GM12864 (cell line): ENCODE data around the gene TEX44.

Experiments used
- DNase-seq: peaks from one replicate; pipeline ENCODE4 v3.0.0-alpha.2; 2011; ENCODE audit warnings: low read depth
- H3K4me3 ChIP-seq: 2 replicates; pipeline ENCODE4 v1.5.1; 2011; ENCODE audit warnings: mild to moderate bottlenecking, low read depth, low read length, control low read depth
- TF ChIP-seq, protein P1 (sequence below): IDR thresholded peaks from 2 replicates; pipeline ENCODE4 v1.5.1; 2011; ENCODE audit warnings: low read depth, mild to moderate bottlenecking, moderate library complexity, low read length, control low read depth, inconsistent platforms; ENCODE audit errors: missing control alignments

TEX44 gene

DNA sequence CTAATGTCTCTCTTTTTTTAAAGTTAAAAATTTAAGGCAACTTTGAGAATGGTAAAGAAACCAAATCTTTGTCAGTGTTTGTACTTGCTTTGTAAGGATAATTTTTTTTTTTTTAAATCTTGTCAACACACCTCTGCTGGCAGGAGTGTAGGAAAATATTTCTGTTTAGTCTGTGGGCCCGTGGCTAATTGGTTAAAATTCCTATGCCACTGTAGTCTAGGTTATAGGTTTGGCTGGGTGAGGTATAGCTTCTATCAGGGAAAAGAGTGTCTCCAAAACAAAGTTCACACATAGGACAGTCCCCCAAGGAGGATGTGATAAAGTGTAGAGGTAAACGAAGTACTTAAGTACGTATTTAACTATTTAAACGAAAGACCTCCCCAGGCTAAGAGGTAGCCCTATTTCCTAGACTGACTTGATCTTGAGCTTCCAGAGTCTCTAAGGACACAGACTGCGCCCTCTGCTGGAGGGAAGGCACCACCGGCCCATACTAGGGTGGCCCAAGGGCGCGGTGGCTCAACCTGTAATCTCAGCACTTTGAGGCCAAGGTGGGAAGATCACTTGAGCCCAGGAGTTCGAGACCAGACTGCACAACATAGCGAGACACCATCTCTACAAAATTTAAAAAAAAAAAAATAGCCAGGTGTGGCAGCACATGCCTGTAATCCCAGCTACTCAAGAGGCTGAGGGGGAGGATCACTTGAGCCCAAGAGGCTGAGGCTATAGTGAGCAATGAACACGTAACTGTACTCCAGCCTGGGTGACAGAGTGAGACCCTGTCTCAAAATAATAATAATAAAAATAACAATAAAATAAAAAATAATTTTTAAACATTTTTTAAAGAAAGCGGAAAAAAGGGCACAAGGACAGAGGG, 8.9 kb downstream of the TEX44 start:
- no peak overlapping the region for H3K4me3 ChIP-seq
- no peak for DNase-seq
- TF ChIP-seq, protein P1, sequence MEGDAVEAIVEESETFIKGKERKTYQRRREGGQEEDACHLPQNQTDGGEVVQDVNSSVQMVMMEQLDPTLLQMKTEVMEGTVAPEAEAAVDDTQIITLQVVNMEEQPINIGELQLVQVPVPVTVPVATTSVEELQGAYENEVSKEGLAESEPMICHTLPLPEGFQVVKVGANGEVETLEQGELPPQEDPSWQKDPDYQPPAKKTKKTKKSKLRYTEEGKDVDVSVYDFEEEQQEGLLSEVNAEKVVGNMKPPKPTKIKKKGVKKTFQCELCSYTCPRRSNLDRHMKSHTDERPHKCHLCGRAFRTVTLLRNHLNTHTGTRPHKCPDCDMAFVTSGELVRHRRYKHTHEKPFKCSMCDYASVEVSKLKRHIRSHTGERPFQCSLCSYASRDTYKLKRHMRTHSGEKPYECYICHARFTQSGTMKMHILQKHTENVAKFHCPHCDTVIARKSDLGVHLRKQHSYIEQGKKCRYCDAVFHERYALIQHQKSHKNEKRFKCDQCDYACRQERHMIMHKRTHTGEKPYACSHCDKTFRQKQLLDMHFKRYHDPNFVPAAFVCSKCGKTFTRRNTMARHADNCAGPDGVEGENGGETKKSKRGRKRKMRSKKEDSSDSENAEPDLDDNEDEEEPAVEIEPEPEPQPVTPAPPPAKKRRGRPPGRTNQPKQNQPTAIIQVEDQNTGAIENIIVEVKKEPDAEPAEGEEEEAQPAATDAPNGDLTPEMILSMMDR, result peak; percentile 90

DNA sequence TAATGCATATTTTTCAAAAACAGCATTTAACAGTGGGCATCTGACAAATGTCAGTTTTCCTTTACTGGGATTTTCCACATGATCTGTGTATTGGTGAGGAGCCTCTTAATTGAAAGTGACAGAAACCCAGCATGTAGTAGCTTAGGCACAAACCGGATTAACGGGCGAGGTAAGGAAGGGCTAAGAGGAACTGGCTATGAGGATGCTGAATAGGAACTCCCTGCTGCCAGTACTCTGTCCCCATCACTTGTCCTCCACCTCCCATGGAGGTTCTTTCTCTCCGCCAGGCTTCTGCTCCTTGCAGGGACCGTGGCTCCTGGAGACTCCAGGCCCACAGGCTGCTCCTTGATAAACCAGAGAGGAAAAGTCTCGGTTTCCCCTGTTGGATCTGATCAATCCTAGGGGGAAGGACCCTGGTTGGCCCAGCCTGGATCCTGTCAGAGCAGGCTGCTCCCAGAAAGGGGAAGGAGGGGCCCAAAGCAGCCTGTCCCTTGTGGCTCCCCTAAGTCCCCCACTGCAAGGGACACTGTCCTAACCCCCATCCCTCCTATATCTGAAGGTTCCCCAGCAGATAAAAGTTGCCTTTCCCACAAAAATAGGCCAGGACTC, 10.3 kb downstream of the TEX44 start:
- H3K4me3 ChIP-seq, result no peak overlapping the region
- TF ChIP-seq, protein P1, result no peak
- no peak for DNase-seq

DNA sequence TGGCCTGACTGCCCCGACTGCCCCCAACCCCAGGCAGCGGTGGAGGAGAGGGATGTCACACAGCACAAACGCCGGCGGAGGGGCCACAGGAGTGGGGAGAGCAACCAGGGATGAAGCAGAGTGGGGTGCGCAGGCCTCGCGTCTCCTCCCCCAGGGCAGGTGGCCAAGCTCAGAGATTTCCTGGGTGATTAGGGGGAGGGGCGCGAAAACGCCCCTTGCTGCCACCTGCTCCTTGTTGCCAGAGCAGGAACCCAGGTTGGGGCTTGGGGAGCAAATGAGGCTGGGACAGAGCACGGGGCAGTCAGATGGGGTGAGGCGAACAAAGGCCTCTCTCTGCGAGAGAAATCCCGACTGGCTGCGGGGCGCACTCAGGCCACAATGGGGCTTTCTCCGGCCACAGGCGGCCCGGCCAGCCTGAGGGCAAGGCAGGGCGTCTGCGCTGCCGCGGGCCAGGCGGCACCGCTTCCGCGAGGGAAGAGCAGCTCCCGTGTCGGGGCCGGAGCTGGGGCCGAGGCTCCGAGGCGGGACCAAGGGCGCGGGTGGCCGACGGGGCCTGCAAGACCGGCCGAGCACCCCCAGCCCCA, 11.5 kb downstream of the TEX44 start:
- DNase-seq, result no peak
- H3K4me3 ChIP-seq, result peak overlapping the region; percentile 60
- TF ChIP-seq, protein P1, result no peak

DNA sequence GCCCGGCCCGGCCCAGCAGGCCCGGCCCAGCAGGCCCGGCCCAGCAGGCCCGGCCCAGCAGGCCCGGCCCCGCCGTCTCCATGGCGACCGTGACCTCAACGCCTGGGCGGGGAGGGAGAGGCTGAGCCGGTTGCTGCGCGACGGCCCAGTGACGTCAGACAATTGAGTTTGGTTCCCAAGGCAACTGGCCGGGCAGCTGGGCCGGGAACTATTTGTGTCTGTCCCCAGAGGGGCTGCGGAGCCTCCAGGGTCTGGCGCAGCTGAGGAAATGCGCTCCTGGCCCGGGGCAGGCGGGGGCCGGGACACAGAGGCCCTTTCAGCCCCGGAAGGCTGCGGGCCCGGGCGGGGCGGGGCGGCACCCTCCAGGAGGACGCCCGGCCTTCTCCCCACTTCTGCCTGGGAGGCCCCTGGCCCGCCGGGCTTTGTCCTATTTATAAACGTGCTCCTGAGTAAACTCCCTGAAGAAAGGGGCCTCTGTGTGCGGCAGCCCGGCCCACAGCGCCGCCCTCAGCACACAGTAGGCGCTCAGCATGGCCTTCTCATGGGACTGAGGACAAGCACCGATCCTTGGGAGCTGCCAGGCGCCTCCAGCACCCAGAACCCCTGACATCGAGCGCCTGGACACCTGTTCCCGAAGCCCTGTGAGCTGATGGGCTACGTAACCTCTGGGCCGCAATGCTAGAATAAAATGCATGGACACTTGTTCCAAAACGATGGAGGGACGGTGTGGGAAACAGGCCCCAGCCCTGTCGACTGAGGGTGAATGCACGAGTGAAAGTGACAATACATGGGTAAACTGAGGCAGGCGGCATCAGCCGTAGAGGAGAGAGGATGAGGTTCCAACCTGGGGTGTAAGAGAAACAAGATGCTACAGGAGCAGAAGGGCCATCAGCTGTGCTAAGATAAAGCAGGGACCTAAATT, 12.3 kb downstream of the TEX44 start:
- H3K4me3 ChIP-seq, result peak overlapping the region; percentile 60
- DNase-seq, result peak; percentile 76
- TF ChIP-seq, protein P1, result no peak

DNA sequence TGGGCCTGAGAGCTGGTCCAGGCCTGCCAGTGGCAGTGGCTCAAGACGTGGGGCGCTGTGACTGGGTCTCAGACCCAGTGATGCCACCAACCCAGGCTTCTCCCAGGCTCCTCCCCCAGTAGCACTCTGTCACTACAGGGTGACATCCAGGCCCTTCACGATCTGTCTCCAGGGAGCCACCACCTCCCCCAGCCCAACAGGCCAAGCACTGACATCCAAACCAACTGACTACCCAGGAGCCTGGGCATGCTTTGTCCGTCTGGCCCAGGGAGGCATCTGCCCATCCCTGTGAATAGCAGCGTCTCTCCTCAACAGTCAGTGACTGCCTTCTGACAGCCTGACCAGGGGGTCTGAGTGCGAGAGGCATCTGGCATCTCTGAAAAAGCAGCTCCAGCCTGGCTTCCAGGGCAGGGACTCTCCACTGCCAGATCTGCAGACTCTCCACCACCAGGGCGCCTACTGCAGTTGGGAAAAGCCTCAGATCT, 13.0 kb downstream of the TEX44 start:
- no peak overlapping the region for H3K4me3 ChIP-seq
- TF ChIP-seq, protein P1, result no peak
- DNase-seq, result no peak

DNA sequence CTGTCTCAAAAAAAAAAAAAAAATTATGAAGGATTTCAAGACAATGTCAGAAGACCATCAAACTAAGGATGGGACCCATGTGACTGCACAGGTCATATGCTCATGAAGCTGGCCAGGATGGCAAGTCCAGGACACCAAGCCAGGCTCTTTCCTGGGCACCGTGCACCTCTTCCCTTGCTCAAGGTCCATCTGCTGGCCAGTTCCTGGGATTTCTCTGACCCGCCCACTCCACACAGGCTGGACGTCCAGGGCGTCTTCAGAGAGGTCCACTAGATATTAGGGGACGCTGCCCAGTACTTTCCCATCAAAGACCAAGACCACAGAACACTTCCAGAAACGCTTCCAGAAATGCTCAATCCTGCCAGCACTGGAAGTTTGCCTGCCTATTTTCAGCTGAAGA, 14.3 kb downstream of the TEX44 start:
- TF ChIP-seq, protein P1, result no peak
- no peak for DNase-seq
- H3K4me3 ChIP-seq, result no peak overlapping the region
